SHP77 (cell line): ENCODE data around the gene TLN1.

Experiments
- DNase-seq, 2 experiments: peaks; one replicate each; lab custom pipeline; 2025; lab: John Stamatoyannopoulos, UW

Gene TLN1, protein sequence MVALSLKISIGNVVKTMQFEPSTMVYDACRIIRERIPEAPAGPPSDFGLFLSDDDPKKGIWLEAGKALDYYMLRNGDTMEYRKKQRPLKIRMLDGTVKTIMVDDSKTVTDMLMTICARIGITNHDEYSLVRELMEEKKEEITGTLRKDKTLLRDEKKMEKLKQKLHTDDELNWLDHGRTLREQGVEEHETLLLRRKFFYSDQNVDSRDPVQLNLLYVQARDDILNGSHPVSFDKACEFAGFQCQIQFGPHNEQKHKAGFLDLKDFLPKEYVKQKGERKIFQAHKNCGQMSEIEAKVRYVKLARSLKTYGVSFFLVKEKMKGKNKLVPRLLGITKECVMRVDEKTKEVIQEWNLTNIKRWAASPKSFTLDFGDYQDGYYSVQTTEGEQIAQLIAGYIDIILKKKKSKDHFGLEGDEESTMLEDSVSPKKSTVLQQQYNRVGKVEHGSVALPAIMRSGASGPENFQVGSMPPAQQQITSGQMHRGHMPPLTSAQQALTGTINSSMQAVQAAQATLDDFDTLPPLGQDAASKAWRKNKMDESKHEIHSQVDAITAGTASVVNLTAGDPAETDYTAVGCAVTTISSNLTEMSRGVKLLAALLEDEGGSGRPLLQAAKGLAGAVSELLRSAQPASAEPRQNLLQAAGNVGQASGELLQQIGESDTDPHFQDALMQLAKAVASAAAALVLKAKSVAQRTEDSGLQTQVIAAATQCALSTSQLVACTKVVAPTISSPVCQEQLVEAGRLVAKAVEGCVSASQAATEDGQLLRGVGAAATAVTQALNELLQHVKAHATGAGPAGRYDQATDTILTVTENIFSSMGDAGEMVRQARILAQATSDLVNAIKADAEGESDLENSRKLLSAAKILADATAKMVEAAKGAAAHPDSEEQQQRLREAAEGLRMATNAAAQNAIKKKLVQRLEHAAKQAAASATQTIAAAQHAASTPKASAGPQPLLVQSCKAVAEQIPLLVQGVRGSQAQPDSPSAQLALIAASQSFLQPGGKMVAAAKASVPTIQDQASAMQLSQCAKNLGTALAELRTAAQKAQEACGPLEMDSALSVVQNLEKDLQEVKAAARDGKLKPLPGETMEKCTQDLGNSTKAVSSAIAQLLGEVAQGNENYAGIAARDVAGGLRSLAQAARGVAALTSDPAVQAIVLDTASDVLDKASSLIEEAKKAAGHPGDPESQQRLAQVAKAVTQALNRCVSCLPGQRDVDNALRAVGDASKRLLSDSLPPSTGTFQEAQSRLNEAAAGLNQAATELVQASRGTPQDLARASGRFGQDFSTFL (N-terminal part only)

DNA sequence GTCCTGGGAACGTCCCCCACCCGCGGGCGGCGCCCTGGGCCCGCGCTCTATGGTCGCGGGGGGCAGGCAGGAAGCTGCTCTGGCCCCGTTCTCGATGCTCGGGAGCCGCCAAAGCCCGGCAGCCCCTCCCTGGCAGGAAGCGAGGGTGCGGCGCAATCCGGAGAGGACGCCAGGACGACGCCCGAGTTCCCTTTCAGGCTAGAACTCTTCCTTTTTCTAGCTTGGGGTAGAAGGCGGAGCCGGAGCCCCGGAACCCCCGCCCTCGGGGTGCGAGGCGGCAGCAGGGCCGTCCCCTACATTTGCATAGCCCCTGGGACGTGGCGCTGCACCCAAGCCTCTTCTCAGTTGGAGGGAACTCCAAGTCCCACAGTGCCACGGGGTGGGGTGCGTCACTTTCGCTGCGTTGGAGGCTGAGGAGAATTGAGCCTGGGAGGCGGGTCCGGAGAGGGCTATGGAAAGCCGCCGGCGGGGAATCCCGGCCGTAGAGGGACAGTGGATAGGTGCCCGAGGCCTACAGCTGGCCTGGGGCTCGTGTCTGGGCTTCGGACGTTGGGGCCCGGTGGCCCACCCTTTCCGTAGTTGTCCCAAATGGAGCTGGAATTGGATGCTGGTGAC lies at the start of gene TLN1, which contains the start of gene CREB3:
Gene TLN1, minus strand, starts transcription at position 11 of the 615 bp plus-strand sequence. CDS start 6,501 bp downstream, outside the sequence.
Gene CREB3, plus strand, starts transcription at position 482 of the 615 bp plus-strand sequence. Its CDS starts 107 bp downstream, at position 589.
- DNase-seq, result peak; percentile 91 to 93

DNA sequence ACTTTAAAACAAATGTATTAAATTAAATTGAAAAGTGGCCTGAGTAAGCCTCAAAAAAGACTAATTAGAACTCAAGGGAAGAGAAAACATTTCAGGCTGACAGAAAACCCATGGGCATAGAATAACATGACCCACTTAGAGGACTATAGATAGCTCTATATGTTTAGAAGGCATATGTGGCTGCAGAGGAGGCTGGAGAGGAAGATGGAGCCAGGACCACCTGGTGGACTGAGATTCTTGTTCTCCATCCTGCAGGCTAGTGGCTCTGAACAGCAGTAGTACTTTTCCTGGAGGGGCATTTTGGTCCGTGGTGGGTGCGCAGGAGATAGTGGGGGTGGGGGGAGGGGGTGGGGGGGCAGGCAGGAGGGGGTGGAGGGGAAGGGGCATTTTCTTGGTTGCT lies 49.1 kb upstream of the TLN1 start:
- DNase-seq, result no peak

DNA sequence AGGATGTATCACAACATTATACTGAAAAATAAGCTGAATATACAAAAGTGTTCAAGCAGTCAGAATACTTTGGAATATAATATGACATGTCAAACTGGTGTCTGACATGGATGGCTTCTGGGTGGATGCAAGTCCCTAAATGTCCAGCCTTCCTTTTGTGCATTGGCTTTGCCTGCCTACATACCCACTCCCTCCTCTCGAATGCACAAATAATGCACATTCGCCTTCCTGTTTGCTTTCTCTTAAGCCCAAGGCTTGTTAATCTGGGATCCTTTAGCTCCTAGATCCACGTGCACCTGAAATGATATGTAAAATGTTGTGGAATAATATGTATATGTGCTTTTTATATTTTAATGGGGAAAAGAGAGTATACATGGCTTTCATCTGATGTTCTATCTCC lies 46.5 kb upstream of the TLN1 start:
- no peak for DNase-seq

DNA sequence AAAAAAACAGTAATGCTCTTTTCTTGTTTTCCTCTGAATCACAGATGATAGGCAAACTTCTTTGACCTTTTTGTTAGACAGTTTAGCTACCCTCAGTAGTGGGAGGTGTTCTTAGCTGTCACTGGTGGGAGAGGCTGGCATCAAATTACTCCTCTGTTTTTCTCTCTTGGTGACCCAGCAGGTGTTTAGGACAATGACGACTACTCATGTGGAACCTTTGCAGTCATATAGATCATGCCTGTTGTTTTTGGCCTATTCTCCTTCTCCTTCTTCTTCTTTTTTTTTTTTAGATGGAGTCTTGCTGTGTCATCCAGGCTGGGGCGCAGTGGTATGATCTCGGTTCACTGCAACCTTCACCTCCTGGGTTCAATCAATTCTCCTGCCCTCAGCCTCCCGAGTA lies 44.0 kb upstream of the TLN1 start:
- DNase-seq, result peak; percentile 71 to 83

- no peak for DNase-seq
Observed at GRCh38 chr9:35774907-35775635, 43.1 kb upstream of the TLN1 start.

DNA sequence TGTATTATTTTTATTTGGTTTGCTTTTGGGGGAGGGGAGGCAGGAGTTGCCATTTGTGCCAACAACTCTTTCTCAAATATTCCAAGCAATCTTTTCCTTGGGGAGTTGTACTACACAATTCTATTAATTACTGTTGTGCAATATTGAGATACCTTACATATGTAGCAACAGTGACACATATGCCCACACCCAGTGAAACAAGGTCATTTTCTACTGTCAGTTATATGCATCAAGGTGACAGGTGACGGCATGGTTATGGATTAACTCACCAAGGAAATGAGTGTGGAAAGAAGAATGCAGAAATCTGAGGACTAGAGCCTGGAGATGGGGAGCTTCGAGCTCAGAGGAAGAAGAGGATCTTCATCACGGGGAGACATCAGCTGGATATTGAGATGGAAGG lies 39.9 kb upstream of the TLN1 start:
- peak; percentile 18 to 33 for DNase-seq

DNA sequence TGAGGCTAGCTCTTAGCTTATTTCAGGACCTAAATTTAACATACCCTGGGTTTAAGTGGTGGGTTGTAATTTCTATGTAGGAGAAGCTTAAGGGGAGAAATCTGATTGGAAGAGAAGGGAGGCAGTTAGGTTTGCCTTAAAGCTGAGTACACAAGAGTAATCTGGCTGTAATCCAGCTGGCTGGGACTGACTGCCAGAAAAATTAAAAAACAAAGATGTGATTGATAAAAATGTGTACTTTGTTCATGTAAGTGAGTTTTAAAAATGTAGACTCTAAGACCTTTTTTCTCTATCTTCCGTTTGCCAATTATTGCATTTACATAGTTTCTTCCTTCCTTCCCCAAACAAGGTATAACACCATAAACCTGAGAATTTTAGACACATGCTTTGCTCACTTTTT lies 39.5 kb upstream of the TLN1 start:
- peak; percentile 35 to 73 for DNase-seq

DNA sequence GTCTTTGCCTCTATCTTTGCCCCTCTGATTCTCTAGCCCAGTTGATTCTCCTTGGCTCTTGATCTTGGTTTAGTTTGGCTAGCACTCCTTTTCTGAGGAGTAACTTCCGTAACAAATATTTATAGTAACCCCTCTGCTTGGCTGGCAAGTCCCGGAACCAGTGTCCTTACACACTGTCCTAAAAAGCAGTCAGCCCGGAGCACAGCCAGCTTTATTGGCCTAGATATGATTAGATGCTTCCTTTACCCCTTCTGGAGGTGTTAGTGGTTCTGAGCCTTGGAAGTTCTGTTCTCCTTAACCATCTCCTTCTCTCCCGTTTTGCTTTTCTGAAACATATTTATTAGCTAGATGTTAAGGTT lies 39.1 kb upstream of the TLN1 start:
- no peak for DNase-seq

DNA sequence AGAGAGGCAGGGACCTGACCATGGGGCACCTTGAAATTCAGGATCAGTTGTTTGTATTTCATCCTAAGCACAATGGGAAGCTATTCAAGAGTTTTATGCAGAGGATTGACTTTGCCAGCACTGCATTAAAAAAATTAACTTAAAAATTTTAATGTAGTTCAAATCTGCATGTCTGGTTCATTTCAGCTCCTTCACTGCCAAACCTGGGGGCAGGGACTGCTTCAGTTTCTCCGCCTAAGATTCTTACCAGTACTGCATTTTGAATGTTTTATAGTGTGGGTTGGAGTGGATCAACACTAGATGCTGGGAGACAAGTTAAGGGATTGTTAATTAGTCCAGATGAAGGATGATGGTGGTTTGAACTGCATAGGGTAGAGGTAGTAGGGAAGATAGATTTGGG lies 37.8 kb upstream of the TLN1 start:
- DNase-seq, result no peak

DNA sequence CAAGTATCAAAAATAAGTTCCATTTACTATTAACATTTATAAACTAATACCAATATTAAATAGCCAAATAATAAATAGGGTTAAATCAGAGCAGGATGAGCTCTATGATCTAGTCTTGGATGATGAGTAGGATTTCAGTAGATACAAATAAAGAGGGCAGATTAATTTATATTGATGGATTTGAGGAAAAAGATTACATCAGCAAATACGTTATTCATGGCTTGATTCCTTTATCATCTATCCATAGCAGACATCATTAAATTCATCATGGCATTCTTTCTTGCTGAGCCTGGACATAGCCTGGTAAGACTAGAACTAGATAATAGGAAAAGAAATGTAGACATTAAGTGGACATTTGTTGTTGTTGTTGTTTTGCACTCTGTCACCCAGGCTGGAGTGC lies 35.5 kb upstream of the TLN1 start:
- no peak for DNase-seq

- DNase-seq, result no peak
Observed at GRCh38 chr9:35766997-35767396, 35.0 kb upstream of the TLN1 start.

- DNase-seq, result no peak
Observed at GRCh38 chr9:35763803-35764202, 31.8 kb upstream of the TLN1 start.

- DNase-seq, result no peak
Observed at GRCh38 chr9:35763181-35763580, 31.2 kb upstream of the TLN1 start.

GRCh38 chr9:35760651-35761050 lies 28.7 kb upstream of the TLN1 start:
- peak; percentile 13 to 15 for DNase-seq

- DNase-seq, result no peak
Observed at GRCh38 chr9:35759795-35760194, 27.8 kb upstream of the TLN1 start.

- DNase-seq, result no peak
Observed at GRCh38 chr9:35758475-35759050, 26.6 kb upstream of the TLN1 start.

- no peak for DNase-seq
Observed at GRCh38 chr9:35757892-35758275, 25.9 kb upstream of the TLN1 start.

DNA sequence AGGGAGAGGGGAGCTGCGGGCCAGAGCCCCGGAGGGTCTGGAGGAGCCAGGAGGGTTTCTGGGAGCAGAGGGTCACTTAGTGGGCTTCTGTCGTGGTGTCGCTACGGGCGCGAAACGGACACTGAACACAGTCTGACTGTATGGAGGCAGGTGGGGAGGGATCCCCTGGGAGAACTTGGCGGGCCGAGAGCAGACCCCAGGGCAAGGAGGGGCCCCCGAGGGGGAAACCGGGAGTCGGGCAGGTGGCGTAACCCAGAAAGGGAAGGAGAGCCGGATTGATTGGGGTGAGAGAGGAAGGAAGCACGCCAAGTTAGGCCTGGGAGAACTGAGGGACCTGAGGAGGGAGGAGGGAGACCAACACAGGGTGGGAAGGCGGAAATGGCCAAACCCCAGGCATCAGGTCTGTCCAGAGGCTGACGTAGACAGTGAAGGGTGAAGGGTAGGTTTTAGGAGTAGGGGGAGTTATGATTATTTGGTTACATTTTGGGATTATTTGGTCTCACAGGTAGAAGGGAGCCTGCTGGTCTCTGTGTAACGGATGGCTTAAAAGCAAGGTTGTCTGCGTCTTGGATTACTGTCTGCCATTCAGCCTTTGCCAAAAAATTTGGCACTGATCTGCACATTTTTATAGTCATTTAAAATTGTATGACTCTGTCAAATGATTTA lies 25.4 kb upstream of the TLN1 start:
- peak in 1 of 2 experiments; percentile 40 for DNase-seq

- peak; percentile 38 to 56 for DNase-seq
Observed at GRCh38 chr9:35756275-35757225, 24.6 kb upstream of the TLN1 start.
